Thyroid gland (tissue), 4 donors: ENCODE measurements around the gene HRH1.

Source experiments
- POLR2A ChIP-seq, 2 donors: fragments of 450-650 bp; IDR thresholded peaks; one replicate each; pipeline ENCODE4 v1.6.1; 2017; ENCODE audit warnings: antibody characterized with exemption in 2 of 2, mild to moderate bottlenecking in 2 of 2, moderate library complexity in 1 of 2
- TF ChIP-seq, protein P1 (sequence below), 6 experiments: fragments of 200-600 bp in 3 of 6; fragments of 450-650 bp in 3 of 6; sonication (generic) in 3 of 6; IDR thresholded peaks; one replicate each; pipeline ENCODE4 v1.5.1; 2016 to 2019; ENCODE audit warnings: antibody characterized with exemption in 6 of 6, mild to moderate bottlenecking in 2 of 6, inconsistent platforms in 1 of 6, moderate library complexity in 1 of 6

GRCh38 chr3:11132861-11133260 lies 21.4 kb upstream of the HRH1 start:
- TF ChIP-seq, protein P1, sequence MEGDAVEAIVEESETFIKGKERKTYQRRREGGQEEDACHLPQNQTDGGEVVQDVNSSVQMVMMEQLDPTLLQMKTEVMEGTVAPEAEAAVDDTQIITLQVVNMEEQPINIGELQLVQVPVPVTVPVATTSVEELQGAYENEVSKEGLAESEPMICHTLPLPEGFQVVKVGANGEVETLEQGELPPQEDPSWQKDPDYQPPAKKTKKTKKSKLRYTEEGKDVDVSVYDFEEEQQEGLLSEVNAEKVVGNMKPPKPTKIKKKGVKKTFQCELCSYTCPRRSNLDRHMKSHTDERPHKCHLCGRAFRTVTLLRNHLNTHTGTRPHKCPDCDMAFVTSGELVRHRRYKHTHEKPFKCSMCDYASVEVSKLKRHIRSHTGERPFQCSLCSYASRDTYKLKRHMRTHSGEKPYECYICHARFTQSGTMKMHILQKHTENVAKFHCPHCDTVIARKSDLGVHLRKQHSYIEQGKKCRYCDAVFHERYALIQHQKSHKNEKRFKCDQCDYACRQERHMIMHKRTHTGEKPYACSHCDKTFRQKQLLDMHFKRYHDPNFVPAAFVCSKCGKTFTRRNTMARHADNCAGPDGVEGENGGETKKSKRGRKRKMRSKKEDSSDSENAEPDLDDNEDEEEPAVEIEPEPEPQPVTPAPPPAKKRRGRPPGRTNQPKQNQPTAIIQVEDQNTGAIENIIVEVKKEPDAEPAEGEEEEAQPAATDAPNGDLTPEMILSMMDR (IDR thresholded peaks at IDR 0.05), result no peak
- TF ChIP-seq POLR2A (IDR thresholded peaks at IDR 0.05), result no peak
